ENCODE measurements around the gene DGKI.
"Not testable (repeated sequence)": the region's sequence is repeated elsewhere in the genome, so short reads cannot be mapped to it uniquely, and the experiment has no call there.

Gene DGKI

DNA sequence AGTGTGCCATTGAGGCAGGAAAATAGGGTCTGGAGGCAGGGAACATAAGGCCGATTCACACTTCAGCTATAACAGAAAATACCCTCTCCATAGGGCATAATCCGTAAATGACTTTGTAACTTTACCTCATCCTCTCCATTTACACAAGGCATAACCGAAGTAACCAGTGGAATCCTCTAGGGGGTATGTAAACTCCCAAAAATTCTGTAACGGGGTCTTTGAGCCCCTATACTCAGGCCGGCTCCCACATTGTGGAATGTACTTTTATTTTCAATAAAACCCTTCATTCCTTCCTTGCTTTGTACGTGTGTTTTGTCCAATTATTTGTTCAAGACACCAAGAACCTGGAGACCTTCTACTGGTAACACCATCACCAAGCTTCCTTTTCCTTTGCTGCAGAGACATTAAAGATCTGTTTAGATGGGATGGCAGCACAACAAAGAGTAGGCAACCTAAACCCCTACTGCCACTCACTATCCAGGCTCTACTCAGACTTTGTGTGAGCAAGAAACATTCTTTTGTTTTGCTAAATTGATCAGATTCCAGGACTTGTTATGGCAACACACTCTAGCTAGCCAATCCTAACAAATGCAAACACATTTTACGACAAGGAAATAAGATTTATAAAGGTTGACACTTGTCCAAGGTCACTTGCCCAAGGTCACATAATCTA, 99.3 kb downstream of the DGKI start:
- DNase-seq (ENCODE audit: low read depth in 2 of 3, low spot score in 2 of 3), result no peak

DNA sequence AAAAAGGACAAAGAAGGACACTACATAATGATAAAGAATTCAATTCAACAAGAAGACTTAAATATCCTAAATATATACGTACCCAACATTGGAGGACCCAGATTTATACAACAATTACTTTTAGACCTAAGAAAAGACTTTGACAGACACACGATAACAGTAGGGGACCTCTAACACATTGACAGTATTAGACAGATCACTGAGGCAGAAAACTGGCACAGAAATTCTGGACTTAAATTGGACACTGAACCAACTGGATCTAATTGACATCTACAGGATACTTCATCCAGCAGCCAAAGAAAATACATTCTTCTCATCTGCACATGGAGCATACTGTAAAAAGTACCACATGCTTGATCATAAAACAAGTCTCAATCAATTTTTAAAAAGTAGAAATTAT, 103.8 kb downstream of the DGKI start:
- DNase-seq (ENCODE audit: low read depth in 2 of 3, low spot score in 2 of 3), result no peak

DNA sequence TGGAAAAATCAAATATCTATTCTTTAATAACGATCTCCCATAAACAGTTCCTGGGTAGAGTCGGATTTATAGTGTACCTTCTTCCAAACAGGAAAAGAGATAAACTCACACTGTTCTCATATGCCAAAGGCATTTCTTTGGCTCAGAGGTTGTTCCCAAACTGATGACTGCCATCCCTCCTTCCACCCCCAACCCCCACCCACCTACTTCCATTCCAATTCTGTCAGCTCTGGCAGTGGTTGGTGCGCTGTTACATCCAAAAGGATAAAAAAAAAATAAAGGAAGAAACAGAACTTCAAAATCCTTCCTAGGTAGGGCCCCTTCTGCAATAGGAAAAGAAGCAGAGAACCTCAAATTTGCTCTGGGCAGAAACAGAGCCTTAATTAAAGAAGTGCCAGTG, 104.7 kb downstream of the DGKI start:
- DNase-seq (ENCODE audit: low read depth in 2 of 3, low spot score in 2 of 3), result no peak

DNA sequence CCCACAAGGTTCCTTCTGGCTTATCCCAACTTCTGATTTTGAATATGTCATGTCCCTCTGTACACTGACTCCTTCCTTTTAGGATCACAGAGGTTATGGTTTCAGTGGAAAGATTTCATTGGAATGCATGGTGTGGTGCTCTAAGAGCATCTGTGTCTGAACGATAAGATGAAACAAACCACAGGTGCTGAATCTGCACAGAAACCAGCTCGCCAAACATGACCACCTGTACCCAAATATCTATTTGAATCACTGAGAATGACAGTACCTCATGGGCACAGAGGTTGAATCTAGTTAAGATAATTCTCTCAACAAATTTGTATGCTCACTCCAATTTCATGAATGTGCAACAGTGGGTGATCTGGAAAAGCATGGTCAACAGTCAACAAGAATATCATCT, 105.3 kb downstream of the DGKI start:
- no peak for DNase-seq (ENCODE audit: low read depth in 2 of 3, low spot score in 2 of 3)

DNA sequence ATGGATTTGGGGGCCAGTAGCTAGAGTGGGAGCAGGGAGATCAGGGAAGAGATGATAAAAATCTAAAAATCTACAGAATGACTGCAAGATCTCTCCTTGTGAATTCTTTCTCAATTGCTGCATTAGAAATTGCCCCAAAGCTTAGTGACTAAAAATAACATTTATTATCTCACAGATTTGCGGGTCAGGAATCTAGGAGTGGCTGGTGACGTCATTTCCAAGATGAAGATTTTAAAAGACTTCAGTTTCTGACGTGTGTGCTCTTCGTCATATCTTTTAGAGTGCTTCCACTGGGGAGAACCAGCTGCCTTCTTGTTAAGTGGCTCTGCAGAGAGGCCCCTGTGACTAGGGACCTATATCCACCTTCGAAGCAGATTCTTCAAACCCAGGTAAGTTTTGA, 112.6 kb downstream of the DGKI start:
- no peak for DNase-seq (ENCODE audit: low read depth in 2 of 3, low spot score in 2 of 3)

DNA sequence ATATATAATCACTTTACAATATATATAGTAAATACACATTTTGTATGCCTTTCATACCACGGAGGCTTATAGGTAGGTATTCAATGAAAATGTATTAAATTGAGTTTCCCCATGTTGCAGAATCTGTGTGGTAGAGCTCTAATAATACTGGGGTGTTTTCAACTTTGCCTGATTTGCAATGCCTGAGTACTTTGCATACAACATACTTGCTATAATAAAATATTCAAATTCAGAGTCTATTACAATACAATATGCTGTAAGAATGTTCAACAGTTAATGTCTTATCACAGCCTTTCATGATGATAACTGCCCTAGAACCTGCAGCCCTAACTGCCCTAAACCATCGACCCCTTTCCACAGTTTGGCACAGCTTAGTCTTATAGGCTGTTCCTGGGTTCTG, 114.6 kb downstream of the DGKI start:
- no peak for DNase-seq (ENCODE audit: low read depth in 2 of 3, low spot score in 2 of 3)

- no peak for DNase-seq (ENCODE audit: low read depth in 2 of 3, low spot score in 2 of 3)
Measured at GRCh38 chr7:137731436-137731835, 115.3 kb downstream of the DGKI start.

DNA sequence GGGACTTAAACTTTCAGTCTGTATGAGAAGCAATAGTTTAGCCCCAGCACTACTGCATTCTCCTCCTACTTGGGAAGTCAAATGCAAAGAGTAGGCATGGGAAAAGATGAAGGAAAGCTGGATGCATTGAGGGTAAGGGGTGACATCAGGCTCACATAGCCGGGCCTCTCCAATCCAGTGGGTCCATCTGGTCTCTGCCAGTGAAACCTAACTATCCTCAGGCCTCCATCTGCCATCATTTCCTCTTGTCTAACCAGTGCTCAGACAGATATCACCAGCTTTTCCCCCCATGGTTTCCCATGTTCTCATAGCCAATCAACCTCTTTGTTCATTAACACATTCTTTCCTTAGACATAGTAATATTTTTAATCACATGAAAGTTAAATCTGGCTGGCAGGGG, 118.3 kb downstream of the DGKI start:
- DNase-seq (ENCODE audit: low read depth in 2 of 3, low spot score in 2 of 3), result no peak

DNA sequence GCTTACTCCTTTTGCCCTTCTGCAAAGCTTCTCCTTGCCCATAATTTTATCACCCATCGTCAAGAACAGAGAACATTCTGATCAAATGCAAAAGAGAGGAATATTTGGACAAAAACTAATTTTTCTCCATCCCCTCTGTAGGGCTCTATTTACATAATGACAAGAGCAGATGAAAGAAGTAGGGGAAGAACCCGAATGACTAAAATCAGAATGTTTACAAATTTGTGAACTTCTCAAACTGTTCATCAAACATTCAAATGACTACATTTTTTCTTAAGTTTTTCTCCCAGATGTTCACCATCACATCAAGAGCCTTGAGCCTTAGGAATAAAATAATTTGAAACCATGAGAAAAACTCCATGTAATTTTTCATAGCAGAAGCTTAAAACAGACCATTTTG, 119.4 kb downstream of the DGKI start:
- DNase-seq (ENCODE audit: low read depth in 2 of 3, low spot score in 2 of 3), result no peak

GRCh38 chr7:137718355-137718754, 128.4 kb downstream of the DGKI start:
- no peak for DNase-seq (ENCODE audit: low read depth in 2 of 3, low spot score in 2 of 3)

DNA sequence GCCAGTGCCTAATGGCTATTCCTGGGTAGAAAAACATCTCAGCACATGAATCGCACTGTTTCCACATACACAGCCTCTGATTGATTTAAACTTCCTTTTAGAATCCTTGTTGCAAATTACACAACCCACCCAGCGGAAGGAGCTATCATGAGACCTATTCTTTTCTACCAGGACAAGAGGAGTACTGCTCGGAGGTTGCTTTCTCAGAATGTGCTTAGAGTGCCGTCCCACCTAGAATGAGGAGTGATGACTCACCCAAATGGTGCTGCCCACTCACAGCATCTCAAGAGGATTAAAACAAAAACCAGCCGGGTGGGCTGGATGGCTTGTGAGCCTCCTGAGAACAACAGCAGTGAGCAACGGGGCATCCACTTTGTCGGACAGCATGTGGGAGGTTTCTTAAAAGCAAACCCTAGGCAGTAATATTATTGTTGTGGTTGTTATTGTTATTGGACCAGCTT, 128.9 kb downstream of the DGKI start:
- no peak for DNase-seq (ENCODE audit: low read depth in 2 of 3, low spot score in 2 of 3)

DNA sequence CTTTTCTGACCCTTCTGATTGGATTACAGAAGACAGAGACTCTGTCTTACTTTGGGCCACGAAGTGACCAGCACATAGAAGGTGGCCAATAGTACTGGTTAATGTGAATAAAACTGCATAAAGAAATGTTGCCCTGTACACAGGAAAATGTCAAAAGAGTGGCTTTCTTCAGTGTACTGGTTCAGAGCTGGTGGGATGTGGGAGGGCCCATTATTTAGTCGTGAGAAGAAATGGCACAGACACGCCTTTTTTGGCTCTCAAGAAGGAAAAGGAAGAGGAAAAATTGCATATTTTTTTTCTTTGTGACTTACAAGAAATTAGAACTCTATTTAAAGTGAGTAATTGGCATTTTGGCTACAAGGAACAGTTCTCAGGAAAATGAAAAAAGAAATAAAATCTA, 129.7 kb downstream of the DGKI start:
- DNase-seq (ENCODE audit: low read depth in 2 of 3, low spot score in 2 of 3), result no peak

DNA sequence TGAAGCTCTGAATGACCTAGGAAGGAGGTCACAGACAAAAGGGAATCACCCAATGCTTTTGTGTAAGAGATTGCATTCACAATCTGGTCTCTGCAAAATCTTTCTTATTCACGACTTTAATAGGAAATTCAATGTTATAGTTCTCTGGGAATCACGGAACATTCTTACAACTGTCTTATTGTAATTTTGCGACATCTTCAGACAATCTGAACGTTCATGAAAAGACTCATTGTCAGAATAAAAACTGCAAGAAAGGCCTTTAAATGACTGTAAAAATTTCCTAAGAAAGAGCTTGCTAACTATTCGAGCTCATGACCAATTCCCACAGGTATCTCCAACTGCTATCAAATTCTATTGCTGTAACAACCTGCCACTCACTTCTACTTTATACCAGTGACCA, 130.7 kb downstream of the DGKI start:
- DNase-seq (ENCODE audit: low read depth in 2 of 3, low spot score in 2 of 3), result no peak

DNA sequence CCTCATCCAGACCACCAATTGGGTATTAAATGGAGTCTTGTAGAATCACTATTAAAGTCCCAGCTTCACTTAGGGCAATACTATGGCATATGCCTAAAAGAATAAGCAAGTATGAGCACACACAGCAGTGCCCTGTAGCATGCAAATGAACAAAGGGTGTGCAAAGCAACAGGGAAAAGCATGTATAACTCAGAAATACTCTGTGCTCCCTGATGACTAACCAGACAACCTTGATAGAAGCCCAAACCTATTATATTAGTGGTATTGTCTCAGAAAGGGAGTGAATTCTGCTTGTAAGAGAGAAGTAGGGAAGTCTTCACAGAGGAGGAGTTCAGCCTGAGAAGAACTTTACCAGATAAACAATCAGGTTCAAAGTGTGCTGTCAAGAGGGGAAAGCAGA, 131.2 kb downstream of the DGKI start:
- DNase-seq (ENCODE audit: low read depth in 2 of 3, low spot score in 2 of 3), result no peak

GRCh38 chr7:137715121-137715520, 131.7 kb downstream of the DGKI start:
- no peak for DNase-seq (ENCODE audit: low read depth in 2 of 3, low spot score in 2 of 3)

DNA sequence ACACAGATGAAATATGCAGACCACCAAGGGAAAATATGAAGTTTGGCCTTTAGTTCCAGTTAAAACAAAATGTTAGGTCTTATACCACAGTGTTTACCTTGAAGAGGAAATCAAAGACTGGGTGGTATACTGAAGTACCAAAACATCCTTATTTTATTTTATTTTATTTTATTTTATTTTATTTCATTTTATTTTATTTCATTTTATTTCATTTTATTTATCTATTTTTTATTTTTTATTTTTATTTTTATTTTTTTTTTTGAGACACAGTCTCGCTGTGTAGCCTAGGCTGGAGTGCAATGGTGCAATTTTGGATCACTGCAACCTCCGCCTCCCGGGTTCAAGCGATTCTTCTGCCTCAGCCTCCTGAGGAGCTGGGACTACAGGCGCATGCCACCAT, 140.4 kb downstream of the DGKI start:
- not testable (repeated sequence) for DNase-seq (ENCODE audit: low read depth in 2 of 3, low spot score in 2 of 3)

DNA sequence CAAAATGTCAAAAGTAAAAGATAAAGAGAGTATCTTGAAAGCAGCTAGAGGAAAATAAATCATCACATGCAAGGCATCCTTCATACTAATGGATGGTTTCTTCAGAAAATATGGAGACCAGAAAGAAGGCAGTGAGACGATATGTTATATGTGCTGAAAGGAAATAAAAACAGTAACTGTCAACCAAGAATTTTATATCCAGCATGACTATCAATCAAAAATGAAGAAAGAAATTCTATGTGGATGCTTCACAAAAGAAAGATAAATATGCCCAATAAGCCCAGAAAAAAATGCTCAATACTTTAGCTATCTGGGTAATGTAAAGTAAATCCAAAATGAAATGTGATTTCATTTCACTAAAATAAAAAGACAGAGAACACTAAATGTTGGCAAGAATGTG, 142.1 kb downstream of the DGKI start:
- no peak for DNase-seq (ENCODE audit: low read depth in 2 of 3, low spot score in 2 of 3)

- DNase-seq (ENCODE audit: low read depth in 2 of 3, low spot score in 2 of 3), result no peak
Measured at GRCh38 chr7:137703291-137704010, 143.3 kb downstream of the DGKI start.

GRCh38 chr7:137696988-137697387, 149.8 kb downstream of the DGKI start:
- DNase-seq (ENCODE audit: low read depth in 2 of 3, low spot score in 2 of 3), result no peak

DNA sequence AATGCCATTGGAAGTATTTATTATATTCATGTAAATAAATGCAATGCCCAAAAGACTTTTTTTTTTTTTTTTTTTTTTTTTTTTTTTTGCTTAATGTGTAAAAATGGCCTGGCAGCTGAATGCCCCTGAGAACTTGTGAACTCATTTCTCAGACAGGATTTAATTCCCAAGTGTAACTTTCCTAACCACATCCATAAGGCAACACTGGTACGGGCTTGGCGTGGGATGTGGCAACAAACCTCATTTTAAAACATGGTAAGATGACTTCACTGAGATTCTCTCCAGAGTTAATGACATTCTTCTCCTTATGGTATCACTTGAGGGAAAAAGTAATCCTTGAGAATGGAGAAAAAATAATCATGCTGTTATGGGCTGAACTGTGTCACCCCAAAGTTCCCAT, 150.4 kb downstream of the DGKI start:
- DNase-seq (ENCODE audit: low read depth in 2 of 3, low spot score in 2 of 3), result no peak

- DNase-seq (ENCODE audit: low read depth in 2 of 3, low spot score in 2 of 3), result no peak
Measured at GRCh38 chr7:137695942-137696341, 150.8 kb downstream of the DGKI start.

DNA sequence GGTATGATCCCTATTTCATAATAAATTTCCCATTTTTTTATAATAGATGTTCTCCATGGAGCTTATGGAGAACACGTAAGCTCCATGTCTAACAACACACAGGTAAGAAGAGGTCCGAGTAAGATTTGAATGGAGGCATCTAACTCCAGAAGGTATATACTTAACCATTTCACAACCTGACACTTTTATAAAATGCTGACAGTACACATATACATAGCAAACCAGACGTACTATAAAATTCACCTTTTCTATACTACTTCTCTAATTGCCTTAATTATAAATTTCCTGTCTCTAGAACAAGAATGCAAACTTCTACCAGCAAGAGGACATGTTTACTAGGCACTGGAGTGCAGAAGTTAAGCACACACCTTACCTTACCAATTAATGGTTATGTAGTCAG, 151.3 kb downstream of the DGKI start:
- no peak for DNase-seq (ENCODE audit: low read depth in 2 of 3, low spot score in 2 of 3)

GRCh38 chr7:137694405-137694804, 152.4 kb downstream of the DGKI start:
- no peak for DNase-seq (ENCODE audit: low read depth in 2 of 3, low spot score in 2 of 3)
